AG09319 (cell line): ENCODE data around the gene ADAM23.
"Not testable (repeated sequence)": the region's sequence is repeated elsewhere in the genome, so short reads cannot be mapped to it uniquely, and the experiment has no call there.

Source experiments
- DNase-seq: peaks from one replicate; pipeline ENCODE4 v3.0.0-alpha.2; 2010; ENCODE audit warnings: low read depth; ENCODE audit errors: extremely low read depth
- TF ChIP-seq, protein P1 (sequence below): IDR thresholded peaks from 2 replicates; pipeline ENCODE4 v1.5.1; 2011; ENCODE audit warnings: low read depth, mild to moderate bottlenecking, inconsistent platforms, low read length, moderate library complexity

ADAM23 gene, protein sequence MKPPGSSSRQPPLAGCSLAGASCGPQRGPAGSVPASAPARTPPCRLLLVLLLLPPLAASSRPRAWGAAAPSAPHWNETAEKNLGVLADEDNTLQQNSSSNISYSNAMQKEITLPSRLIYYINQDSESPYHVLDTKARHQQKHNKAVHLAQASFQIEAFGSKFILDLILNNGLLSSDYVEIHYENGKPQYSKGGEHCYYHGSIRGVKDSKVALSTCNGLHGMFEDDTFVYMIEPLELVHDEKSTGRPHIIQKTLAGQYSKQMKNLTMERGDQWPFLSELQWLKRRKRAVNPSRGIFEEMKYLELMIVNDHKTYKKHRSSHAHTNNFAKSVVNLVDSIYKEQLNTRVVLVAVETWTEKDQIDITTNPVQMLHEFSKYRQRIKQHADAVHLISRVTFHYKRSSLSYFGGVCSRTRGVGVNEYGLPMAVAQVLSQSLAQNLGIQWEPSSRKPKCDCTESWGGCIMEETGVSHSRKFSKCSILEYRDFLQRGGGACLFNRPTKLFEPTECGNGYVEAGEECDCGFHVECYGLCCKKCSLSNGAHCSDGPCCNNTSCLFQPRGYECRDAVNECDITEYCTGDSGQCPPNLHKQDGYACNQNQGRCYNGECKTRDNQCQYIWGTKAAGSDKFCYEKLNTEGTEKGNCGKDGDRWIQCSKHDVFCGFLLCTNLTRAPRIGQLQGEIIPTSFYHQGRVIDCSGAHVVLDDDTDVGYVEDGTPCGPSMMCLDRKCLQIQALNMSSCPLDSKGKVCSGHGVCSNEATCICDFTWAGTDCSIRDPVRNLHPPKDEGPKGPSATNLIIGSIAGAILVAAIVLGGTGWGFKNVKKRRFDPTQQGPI

DNA sequence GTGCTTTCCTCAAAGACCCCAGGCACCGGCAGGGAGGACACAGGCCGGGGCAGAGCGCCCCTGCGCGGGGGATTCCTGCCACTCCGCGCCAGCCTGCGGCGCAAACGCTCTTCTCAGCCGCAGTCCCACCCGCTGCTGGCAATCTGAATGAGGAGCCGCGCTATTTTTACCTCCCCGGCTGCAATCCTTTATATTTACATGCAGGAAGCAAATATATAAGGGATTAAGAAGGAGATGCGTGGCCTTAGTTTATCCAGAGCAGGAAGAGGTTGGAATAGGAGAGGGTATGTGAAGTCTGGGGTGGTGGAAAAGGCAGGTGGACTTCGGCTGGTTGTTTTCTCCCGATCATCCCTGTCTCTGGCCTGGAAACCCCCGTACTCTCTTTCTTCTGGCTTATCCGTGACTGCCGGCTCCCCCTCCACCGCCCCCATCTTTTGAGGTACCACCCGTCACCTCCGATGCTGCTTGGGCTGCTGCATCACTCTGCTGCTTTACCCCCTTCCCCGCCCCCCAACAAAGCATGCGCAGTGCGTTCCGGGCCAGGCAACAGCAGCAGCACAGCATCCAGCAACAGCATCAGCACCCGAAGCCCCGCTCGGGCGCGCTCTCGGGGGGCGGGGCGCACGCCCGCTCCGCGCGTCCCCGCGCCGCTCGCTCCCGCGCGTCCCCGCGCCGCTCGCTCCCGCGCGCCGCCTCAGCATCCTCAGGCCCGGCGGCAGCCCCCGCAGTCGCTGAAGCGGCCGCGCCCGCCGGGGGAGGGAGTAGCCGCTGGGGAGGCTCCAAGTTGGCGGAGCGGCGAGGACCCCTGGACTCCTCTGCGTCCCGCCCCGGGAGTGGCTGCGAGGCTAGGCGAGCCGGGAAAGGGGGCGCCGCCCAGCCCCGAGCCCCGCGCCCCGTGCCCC lies at the start of gene ADAM23:
Gene ADAM23 (plus strand): TSS at position 700 of the 902 bp plus-strand sequence. CDS start 335 bp downstream, outside the sequence.
- DNase-seq = no peak

DNA sequence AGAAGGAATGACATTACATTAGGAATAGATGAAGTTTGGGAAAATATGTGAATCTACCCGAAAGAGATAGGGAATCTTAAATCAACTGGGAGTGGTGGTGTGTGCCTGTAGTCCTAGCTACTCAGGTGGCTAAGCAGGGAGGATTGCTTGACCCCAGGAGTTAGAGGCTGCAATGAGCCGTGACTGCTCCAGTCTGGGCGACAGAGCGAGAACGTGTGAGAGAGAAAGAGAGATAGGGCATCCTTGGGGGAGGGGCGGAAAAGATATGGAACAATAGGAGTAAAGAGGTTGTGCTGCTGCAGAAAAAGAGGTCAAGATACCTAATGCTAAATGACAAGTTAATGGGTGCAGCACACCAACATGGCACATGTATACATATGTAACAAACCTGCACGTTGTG lies 47.1 kb upstream of the ADAM23 start:
- TF ChIP-seq, protein P1, sequence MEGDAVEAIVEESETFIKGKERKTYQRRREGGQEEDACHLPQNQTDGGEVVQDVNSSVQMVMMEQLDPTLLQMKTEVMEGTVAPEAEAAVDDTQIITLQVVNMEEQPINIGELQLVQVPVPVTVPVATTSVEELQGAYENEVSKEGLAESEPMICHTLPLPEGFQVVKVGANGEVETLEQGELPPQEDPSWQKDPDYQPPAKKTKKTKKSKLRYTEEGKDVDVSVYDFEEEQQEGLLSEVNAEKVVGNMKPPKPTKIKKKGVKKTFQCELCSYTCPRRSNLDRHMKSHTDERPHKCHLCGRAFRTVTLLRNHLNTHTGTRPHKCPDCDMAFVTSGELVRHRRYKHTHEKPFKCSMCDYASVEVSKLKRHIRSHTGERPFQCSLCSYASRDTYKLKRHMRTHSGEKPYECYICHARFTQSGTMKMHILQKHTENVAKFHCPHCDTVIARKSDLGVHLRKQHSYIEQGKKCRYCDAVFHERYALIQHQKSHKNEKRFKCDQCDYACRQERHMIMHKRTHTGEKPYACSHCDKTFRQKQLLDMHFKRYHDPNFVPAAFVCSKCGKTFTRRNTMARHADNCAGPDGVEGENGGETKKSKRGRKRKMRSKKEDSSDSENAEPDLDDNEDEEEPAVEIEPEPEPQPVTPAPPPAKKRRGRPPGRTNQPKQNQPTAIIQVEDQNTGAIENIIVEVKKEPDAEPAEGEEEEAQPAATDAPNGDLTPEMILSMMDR = no peak
- DNase-seq = no peak

More for the DNA sequence above, at the start of gene ADAM23:
- TF ChIP-seq, protein P1 = no peak; the same call in none of the 2 replicates

DNA sequence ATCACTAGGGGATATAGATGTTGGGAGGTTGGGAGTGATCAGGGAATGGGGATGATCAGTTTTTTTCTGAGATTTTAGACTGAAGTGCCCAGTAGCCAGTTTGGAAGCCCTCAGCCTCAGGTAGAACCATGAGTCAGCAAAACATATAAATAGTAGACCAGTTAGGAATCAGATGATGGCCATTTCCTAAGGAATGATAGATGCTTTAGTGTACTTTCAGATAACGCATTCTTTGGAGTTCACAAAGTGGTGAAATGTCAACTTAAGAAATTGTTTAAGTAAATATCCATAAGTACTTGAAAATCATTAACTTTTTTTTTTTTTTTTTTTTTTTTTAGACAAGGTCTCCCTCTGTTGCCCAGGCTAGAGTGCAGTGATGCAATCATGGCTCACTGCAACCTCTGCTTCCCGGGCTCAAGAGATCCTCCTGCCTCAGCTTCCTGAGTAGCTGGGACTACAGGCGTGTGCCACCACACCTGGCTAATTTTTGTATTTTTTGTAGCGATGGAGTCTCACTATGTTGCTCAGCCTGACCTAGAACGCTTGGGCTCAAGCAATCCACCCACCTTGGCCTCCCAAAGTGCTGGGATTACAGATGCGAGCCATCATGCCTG lies 40.3 kb upstream of the ADAM23 start:
- not testable (repeated sequence) for DNase-seq

DNA sequence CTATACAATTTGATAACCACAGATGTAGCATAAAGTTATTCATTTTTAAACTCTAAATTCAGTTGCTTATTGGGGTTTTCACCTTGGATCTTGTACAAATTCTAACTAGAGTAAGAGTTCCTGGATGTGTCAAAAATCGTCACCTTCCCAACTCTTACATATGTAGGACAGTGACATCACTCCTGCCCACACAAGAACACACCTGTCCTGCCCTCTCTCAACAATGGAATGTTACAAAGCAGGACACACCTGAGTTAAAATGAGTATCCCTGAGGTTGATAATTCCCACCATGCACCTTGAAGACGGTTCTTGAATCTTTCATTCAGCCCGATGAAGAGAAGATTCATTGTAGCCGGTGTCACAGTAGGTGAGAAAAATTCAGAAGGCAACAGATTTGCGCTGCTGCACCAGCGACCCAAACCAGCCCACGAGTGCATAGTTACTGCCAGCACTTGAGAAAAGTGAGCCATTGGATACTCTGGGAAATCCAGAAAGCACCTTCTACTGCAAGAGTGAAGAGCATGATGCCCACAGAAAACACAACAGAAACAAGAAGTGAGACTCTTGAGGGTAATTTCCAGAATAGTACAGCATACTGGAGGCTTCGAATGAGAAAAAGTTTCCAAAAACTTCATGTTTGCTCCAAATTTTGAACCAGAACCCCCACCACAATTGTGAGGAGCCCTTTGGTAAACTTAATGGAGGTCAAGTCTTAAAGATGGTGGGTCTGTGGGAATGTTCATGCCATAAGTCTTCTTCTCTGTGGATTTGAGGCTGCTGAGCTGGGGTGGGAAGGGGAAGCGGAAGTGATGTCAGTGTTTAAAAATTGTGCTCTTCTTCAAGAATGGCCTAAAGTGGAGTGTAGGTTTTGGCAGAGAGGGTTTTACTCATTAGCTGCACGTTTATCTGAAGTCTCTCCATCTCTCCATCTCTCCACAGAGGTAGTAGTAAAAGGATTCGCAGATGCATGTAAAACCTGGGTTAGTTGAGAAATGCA lies 34.7 kb upstream of the ADAM23 start:
- no peak for DNase-seq
- TF ChIP-seq, protein P1 = no peak

DNA sequence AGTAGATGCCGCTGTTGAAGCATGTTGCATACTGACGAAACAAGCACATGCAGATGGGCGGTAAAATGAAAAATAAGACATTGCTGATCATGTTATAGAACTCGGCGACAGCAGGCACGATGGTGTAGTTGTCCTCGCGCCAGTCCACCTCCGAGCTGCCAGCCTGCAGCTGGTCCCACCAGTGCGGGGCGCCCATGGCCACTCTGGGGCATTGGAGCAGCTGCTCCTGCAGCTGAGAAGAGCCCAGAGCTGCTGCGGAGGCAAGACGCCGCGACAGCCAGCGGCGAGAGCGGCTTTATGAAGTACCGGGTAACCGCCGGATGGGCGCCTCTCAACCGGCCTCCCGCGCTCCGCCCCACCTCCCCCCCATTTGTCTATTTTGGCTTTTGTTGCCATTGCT lies 32.6 kb upstream of the ADAM23 start:
- TF ChIP-seq, protein P1 = no peak
- no peak for DNase-seq

DNA sequence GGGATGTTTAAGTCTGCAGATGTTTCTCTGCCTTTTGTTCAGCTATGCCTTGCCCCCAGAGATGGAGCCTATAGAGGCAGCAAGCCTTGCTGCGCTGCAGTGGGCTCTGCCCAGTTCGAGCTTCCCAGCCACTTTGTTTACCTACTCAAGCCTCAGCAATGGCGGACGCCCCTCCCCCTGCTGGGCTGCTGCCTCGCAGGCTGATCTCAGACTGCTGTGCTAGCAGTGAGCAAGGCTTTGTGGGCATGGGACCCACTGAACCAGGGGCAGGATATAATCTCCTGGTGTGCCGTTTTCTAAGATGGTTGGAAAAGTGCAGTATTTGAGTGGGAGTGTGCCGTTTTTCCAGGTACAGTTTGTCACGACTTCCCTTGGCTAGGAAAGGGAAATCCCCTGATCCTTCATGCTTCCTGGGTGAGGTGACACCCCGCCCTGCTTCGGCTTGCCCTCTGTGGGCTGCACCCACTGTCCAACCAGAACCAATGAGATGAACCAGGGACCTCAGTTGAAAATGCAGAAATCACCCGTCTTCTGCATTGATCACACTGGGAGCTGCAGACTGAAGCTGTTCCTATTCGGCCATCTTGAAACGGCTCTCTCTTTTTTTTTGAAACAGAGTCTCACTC lies 27.6 kb upstream of the ADAM23 start:
- TF ChIP-seq, protein P1 = no peak
- no peak for DNase-seq
